H1 (cell line): ENCODE results near the gene SAMD4A. TPM values are rescaled to one million over a fixed set of nuclear protein-coding genes. Genes with fewer than 3 reads are reported as not detected.

Experiments used
- CTCF ChIA-PET: fragments of 300-600 bp; sonication (Branson Sonifier 250); formaldehyde crosslinking; loops from one replicate; lab custom pipeline; 2021; ENCODE audit not compliant: partially characterized antibody; lab: Charles Lee
- POLR2A ChIA-PET: fragments of 300-600 bp; sonication (Branson Sonifier 250); formaldehyde crosslinking; loops from one replicate; lab custom pipeline; 2021; ENCODE audit warnings: inconsistent platforms; ENCODE audit not compliant: partially characterized antibody; lab: Charles Lee
- DNase-seq, 2 experiments: peaks; one replicate each; pipeline versions ENCODE4 v3.0.0 to v3.0.0-alpha.2; 2010 to 2022; ENCODE audit warnings: low spot score in 2 of 2, low read depth in 1 of 2, mixed read lengths in 1 of 2
- FAIRE-seq: peaks from 2 replicates; lab custom pipeline; 2011; peaks lifted over from hg19 to GRCh38; lab: Jason Lieb, UNC
- H2AFZ ChIP-seq: 2 replicates; pipeline ENCODE4 v1.8.1; 2012; ENCODE audit warnings: low read length, inconsistent platforms
- H2AK5ac ChIP-seq: 2 replicates; pipeline ENCODE4 v1.6.1; 2013; ENCODE audit warnings: low read depth, low read length
- H2BK120ac ChIP-seq: replicated peaks from 2 replicates; pipeline ENCODE3; 2013; ENCODE audit warnings: low read depth, low read length, inconsistent platforms
- H2BK12ac ChIP-seq: 2 replicates; pipeline ENCODE4 v1.6.1; 2013; ENCODE audit warnings: low read depth, low read length
- H2BK15ac ChIP-seq: 2 replicates; pipeline ENCODE4 v1.6.1; 2013; ENCODE audit warnings: low read length
- H2BK20ac ChIP-seq: 2 replicates; pipeline ENCODE4 v1.6.1; 2013; ENCODE audit warnings: low read length
- H2BK5ac ChIP-seq: 2 replicates; pipeline ENCODE4 v1.6.1; 2013; ENCODE audit warnings: low read depth, low read length
- H3K14ac ChIP-seq: 2 replicates; pipeline ENCODE4 v1.6.1; 2013; ENCODE audit warnings: inconsistent platforms; ENCODE audit not compliant: insufficient read length
- H3K18ac ChIP-seq: 2 replicates; pipeline ENCODE4 v1.6.1; 2013; ENCODE audit warnings: low read length; ENCODE audit errors: extremely low read depth
- H3K23ac ChIP-seq: 2 replicates; pipeline ENCODE4 v1.6.1; 2013; ENCODE audit warnings: inconsistent platforms; ENCODE audit not compliant: insufficient read length
- H3K23me2 ChIP-seq: 2 replicates; pipeline ENCODE4 v1.6.1; 2013; ENCODE audit warnings: low read depth, low read length
- H3K27ac ChIP-seq: 2 replicates; pipeline ENCODE4 v1.6.1; 2011; ENCODE audit warnings: low read depth, low read length, inconsistent platforms
- H3K27me3 ChIP-seq, 4 experiments: replicated peaks in 1 of 4; 1 replicate in 1 of 4; 2 replicates in 3 of 4; pipeline versions ENCODE4 v1.6.1 to v1.8.1; 2011 to 2013; ENCODE audit warnings: low read length in 3 of 4, mild to moderate bottlenecking in 3 of 4, inconsistent platforms in 2 of 4, mixed read lengths in 2 of 4, moderate library complexity in 1 of 4; ENCODE audit not compliant: control insufficient read depth in 3 of 4, insufficient read depth in 3 of 4; ENCODE audit errors: extremely low read depth in 1 of 4
- H3K36me3 ChIP-seq, 4 experiments: 2 replicates each; pipeline versions ENCODE4 v1.6.1 to v1.8.1; 2011 to 2013; ENCODE audit warnings: mild to moderate bottlenecking in 4 of 4, low read length in 3 of 4, moderate library complexity in 2 of 4, control low read depth in 1 of 4, inconsistent platforms in 1 of 4; ENCODE audit not compliant: insufficient read depth in 4 of 4, control insufficient read depth in 2 of 4
- H3K4ac ChIP-seq: replicated peaks from 2 replicates; pipeline ENCODE3; 2013; ENCODE audit warnings: low read length, low read depth, mixed read lengths, inconsistent platforms; ENCODE audit not compliant: insufficient read length
- H3K4me1 ChIP-seq, 4 experiments: replicated peaks in 1 of 4; 1 replicate in 1 of 4; 2 replicates in 3 of 4; pipeline versions ENCODE4 v1.6.1 to v1.8.1; 2011 to 2013; ENCODE audit warnings: low read length in 3 of 4, inconsistent platforms in 2 of 4, mixed read lengths in 1 of 4; ENCODE audit not compliant: insufficient read depth in 4 of 4, control insufficient read depth in 3 of 4
- H3K4me2 ChIP-seq, 2 experiments: 2 replicates each; pipeline versions ENCODE4 v1.6.1 to v1.8.1; 2011 to 2013; ENCODE audit warnings: low read depth in 2 of 2, low read length in 2 of 2, control low read depth in 1 of 2, inconsistent platforms in 1 of 2, mild to moderate bottlenecking in 1 of 2; ENCODE audit not compliant: insufficient read depth in 1 of 2
- H3K4me3 ChIP-seq, 4 experiments: fragments of 200-600, 300-600 bp in 1 of 4; sonication (generic), shearing (Covaris generic), sonication (Bioruptor Twin) in 1 of 4; 2 replicates each; pipeline versions ENCODE4 v1.5.1 to v1.8.1; 2011 to 2016; ENCODE audit warnings: low read length in 4 of 4, low read depth in 3 of 4, control low read depth in 2 of 4, inconsistent platforms in 2 of 4, mild to moderate bottlenecking in 2 of 4, mixed read lengths in 1 of 4, moderate library complexity in 1 of 4; ENCODE audit not compliant: insufficient read depth in 2 of 4; ENCODE audit errors: extremely low read depth in 1 of 4
- H3K56ac ChIP-seq: replicated peaks from 2 replicates; pipeline ENCODE3; 2013; ENCODE audit warnings: low read depth, mild to moderate bottlenecking, mixed read lengths, low read length, inconsistent platforms; ENCODE audit not compliant: insufficient read length
- H3K79me1 ChIP-seq: 2 replicates; pipeline ENCODE4 v1.6.1; 2013; ENCODE audit warnings: low read depth, low read length, control low read depth
- H3K79me2 ChIP-seq, 2 experiments: 2 replicates each; pipeline versions ENCODE4 v1.6.1 to v1.8.1; 2012 to 2013; ENCODE audit warnings: low read length in 2 of 2, mild to moderate bottlenecking in 2 of 2, inconsistent platforms in 1 of 2; ENCODE audit not compliant: insufficient read depth in 2 of 2, control insufficient read depth in 1 of 2
- H3K9ac ChIP-seq, 4 experiments: replicated peaks in 1 of 4; 1 replicate in 1 of 4; 2 replicates in 3 of 4; pipeline versions ENCODE4 v1.6.1 to v1.8.1; 2011 to 2013; ENCODE audit warnings: low read depth in 3 of 4, low read length in 3 of 4, control low read depth in 2 of 4, mild to moderate bottlenecking in 2 of 4, moderate library complexity in 2 of 4, inconsistent platforms in 1 of 4; ENCODE audit errors: extremely low read depth in 1 of 4
- H3K9me3 ChIP-seq, 2 experiments: 2 replicates each; pipeline versions ENCODE4 v1.6.1 to v1.8.1; 2012 to 2013; ENCODE audit warnings: mild to moderate bottlenecking in 2 of 2, moderate library complexity in 2 of 2, control low read depth in 1 of 2, inconsistent platforms in 1 of 2, low read depth in 1 of 2, low read length in 1 of 2, mixed read lengths in 1 of 2; ENCODE audit not compliant: insufficient read depth in 2 of 2
- H4K20me1 ChIP-seq, 2 experiments: replicated peaks in 1 of 2; 2 replicates each; pipeline versions ENCODE3 to v1.8.1; 2011 to 2013; ENCODE audit warnings: inconsistent platforms in 2 of 2, low read length in 2 of 2, mild to moderate bottlenecking in 1 of 2; ENCODE audit not compliant: insufficient read depth in 2 of 2, control insufficient read depth in 1 of 2
- H4K5ac ChIP-seq: 2 replicates; pipeline ENCODE4 v1.6.1; 2013; ENCODE audit warnings: low read length, low read depth, mixed read lengths, inconsistent platforms; ENCODE audit not compliant: insufficient read length
- H4K8ac ChIP-seq: 2 replicates; pipeline ENCODE4 v1.8.0; 2013; ENCODE audit warnings: mild to moderate bottlenecking, moderate library complexity, low read length, inconsistent platforms; ENCODE audit not compliant: insufficient read depth; ENCODE audit errors: extremely low read depth
- H4K91ac ChIP-seq: replicated peaks from 2 replicates; pipeline ENCODE3; 2013; ENCODE audit warnings: low read length, mixed read lengths, inconsistent platforms; ENCODE audit not compliant: insufficient read length
- CEBPB ChIP-seq: IDR thresholded peaks from 2 replicates; pipeline ENCODE4 v1.6.1; 2012; ENCODE audit warnings: low read depth, low read length
- NRF1 ChIP-seq: IDR thresholded peaks from 2 replicates; pipeline ENCODE4 v1.6.1; 2011; ENCODE audit warnings: mild to moderate bottlenecking, low read depth, low read length, improper control_type of control experiment
- TAF1 ChIP-seq: IDR thresholded peaks from 2 replicates; pipeline ENCODE4 v1.6.1; 2011; ENCODE audit warnings: mild to moderate bottlenecking, low read depth, low read length
- TEAD4 ChIP-seq: IDR thresholded peaks from 2 replicates; pipeline ENCODE4 v1.6.1; 2012; ENCODE audit warnings: low read depth, low read length, inconsistent platforms, mixed read lengths
- WGBS, 2 experiments: shearing (Covaris generic) in 1 of 2; methylation state at CpG; one replicate each; pipeline versions ENCODE4 v1.1.6 to v1.1.7; 2013 to 2015; ENCODE audit warnings: low lambda C conversion rate in 2 of 2, mixed read lengths in 2 of 2, inconsistent platforms in 1 of 2, low coverage in 1 of 2, missing lambda C conversion rate in 1 of 2; ENCODE audit not compliant: insufficient replicate concordance in 2 of 2, insufficient coverage in 1 of 2, insufficient read length in 1 of 2; ENCODE audit errors: extremely low coverage in 1 of 2, missing lambda C conversion rate in 1 of 2; 5-methylcytosine and 5-hydroxymethylcytosine counted together
- polyA plus RNA-seq, 7 experiments: library from polyadenylated mRNA; depleted of rRNA in 3 of 7; stranded (reverse) in 5 of 7; unstranded in 2 of 7; fragments of >200 nt in 5 of 7; fragments of 200-250 nt in 2 of 7; gene quantifications; 1 replicate in 5 of 7; 2 replicates in 1 of 7; 4 replicates in 1 of 7; pipeline versions ENCODE4 v1.2.1 to v1.2.3, GENCODE V29; 2011 to 2013; ENCODE audit warnings: missing spikeins in 2 of 7, mixed read lengths in 2 of 7
- total RNA-seq: library from RNA; stranded (reverse); fragmentation: NEBNext Ultra II Directional; extraction: Animal tissue kit (Norgen Biotek cat#: 25700); gene quantifications from 2 replicates; pipeline ENCODE4 v1.2.1, GENCODE V29; 2021
- TF ChIP-seq, protein P1 (sequence below): IDR thresholded peaks from 2 replicates; pipeline ENCODE4 v1.6.1; 2012; ENCODE audit warnings: inconsistent platforms

Gene SAMD4A
- total and polyA plus RNA-seq, 2 of the 8 experiments (the other 6 are each of a cell fraction or from before 2014, with no cell fraction given): 2.4 to 12.3 TPM

DNA sequence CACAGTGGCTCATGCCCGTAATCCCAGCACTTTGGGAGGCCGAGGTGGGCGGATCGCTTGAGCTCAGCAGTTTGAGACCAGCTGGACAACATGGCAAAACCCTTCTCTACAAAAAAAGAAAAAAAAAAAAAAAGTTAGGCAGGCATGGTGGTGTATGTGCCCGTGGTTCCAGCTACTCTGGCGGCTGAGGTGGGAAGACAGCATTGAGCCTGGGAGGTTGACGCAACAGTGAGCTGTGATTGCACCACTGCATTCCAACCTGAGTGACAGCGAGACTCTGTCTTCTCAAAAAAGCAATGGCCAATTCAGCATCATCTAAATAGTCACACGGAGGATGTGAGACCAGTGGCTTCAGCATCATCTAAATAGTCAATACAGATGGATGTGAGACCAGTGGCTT, 10.4 kb upstream of the SAMD4A start:
- Histone ChIP-seq H3K79me1 (no peaks in the 10 kb centered on the region), H3K9ac (no peak overlapping the region), H2BK20ac (no peak overlapping the region), H4K20me1 (no peaks in the 10 kb centered on the region), H2BK15ac (no peak overlapping the region), H3K9me3 (no peaks in the 10 kb centered on the region), H3K18ac (no peak overlapping the region), H2AFZ (no peak overlapping the region), H3K4me2 (no peak overlapping the region), H3K56ac (no peak overlapping the region), H4K8ac (0 out of 2 replicates have a peak overlapping the region, but pooled peaks have one; percentile 14), H3K4me3 (no peak overlapping the region), H2AK5ac (no peak overlapping the region), H2BK120ac (no peak overlapping the region), H2BK5ac (no peak overlapping the region), H3K23ac (no peak overlapping the region), H3K27me3 (no peaks in the 10 kb centered on the region), H3K27ac (no peak overlapping the region), H3K79me2 (no peaks in the 10 kb centered on the region), H4K91ac (no peak overlapping the region), H3K36me3 (no peaks in the 10 kb centered on the region), H4K5ac (no peak overlapping the region), H2BK12ac (peak overlapping the region; percentile 81; the same call in 1 of the 2 replicates), H3K14ac (no peak overlapping the region), H3K4me1 (peaks cover 0 to 2% (median 0%) of the 10 kb centered on the region in 4 experiments; a peak in 1 of 7 replicates), H3K4ac (no peak overlapping the region), H3K23me2 (no peaks in the 10 kb centered on the region)
- DNase-seq (no peak), FAIRE-seq (no peak)
- ChIA-PET POLR2A (interaction anchor here (0.6 to 2.2 kb wide), 7 partner anchors 10 to 665 kb away, joined by 3 to 13 read pairs (median 5); partner anchors contain the start of gene SAMD4A), CTCF (interaction anchor here (0.6 to 2.3 kb wide), 6 partner anchors 189 to 382 kb away, joined by 3 to 11 read pairs (median 4); no protein-coding TSS in a partner anchor)
- 90% methylated on average over 9 of the region's 9 CpGs; no CpG with 5 or more reads in 1 of the 2 experiments for WGBS, 2 experiments
- TF ChIP-seq TEAD4 (peak; percentile 65), TAF1 (no peak), NRF1 (no peak), CEBPB (peak; percentile 99)
- TF ChIP-seq, protein P1, sequence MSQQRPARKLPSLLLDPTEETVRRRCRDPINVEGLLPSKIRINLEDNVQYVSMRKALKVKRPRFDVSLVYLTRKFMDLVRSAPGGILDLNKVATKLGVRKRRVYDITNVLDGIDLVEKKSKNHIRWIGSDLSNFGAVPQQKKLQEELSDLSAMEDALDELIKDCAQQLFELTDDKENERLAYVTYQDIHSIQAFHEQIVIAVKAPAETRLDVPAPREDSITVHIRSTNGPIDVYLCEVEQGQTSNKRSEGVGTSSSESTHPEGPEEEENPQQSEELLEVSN: no peak
